RWPE2 (cell line): Measurements from ENCODE around the gene TENT5C.
A peak's percentile ranks its signal among the peaks of the same experiment; 100 is the strongest.

Source experiments
- ATAC-seq: fragments of 200-7000 bp; cut with Tn5 transposase; 3 replicates; pipeline ENCODE4 v1.9.1; 2021; ENCODE audit warnings: low read depth
- DNase-seq: peaks from one replicate; pipeline ENCODE4 v3.0.0-alpha.2; 2020; ENCODE audit warnings: low spot score
- H3K27ac ChIP-seq: fragments of 450-650 bp; 2 replicates; pipeline ENCODE4 v1.5.1; 2017; ENCODE audit warnings: mild to moderate bottlenecking; ENCODE audit not compliant: poor library complexity, severe bottlenecking
- H3K27me3 ChIP-seq: fragments of 250-450 bp; sonication (Bioruptor Pico); 2 replicates; pipeline ENCODE4 v1.5.1; 2021; ENCODE audit warnings: mild to moderate bottlenecking, moderate library complexity; ENCODE audit not compliant: insufficient read depth, poor library complexity, severe bottlenecking
- H3K36me3 ChIP-seq: fragments of 250-450 bp; sonication (Bioruptor Pico); 2 replicates; pipeline ENCODE4 v1.5.1; 2020; ENCODE audit warnings: low read depth, mild to moderate bottlenecking, moderate library complexity
- H3K4me1 ChIP-seq: fragments of 250-450 bp; sonication (Bioruptor Pico); 2 replicates; pipeline ENCODE4 v1.5.1; 2021; ENCODE audit warnings: mild to moderate bottlenecking, moderate library complexity; ENCODE audit not compliant: insufficient read depth, poor library complexity, severe bottlenecking
- H3K4me3 ChIP-seq: fragments of 250-450 bp; sonication (Bioruptor Pico); 2 replicates; pipeline ENCODE4 v1.5.1; 2021; ENCODE audit warnings: mild to moderate bottlenecking, moderate library complexity; ENCODE audit not compliant: severe bottlenecking
- H3K9me3 ChIP-seq: fragments of 250-450 bp; sonication (Bioruptor Pico); 2 replicates; pipeline ENCODE4 v1.5.1; 2021; ENCODE audit warnings: mild to moderate bottlenecking, moderate library complexity; ENCODE audit not compliant: severe bottlenecking
- TF ChIP-seq, protein P1 (sequence below): fragments of 450-650 bp; IDR thresholded peaks from one replicate; pipeline ENCODE4 v1.5.1; 2017; ENCODE audit warnings: mild to moderate bottlenecking, moderate library complexity; ENCODE audit not compliant: poor library complexity, severe bottlenecking

The TENT5C gene

DNA sequence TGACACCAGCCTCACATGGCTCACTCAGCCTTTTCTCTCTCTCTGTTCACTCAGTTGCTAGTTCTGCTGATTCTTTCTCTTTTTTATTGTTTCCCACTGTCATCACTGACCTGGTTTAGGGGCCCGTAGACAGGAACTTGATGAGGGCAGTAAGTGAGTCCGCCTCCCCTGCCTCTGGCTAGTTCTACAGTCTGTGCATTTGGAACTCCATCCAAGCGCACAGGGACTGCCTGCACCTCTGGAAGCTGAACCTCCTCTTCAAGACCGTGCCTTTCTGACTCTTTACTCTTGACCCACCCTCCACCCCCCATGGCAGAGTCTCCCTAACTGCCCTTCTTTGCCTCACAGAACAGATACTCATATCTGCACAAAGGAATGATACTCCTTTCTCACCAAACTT lies 4.2 kb downstream of the TENT5C start:
- Histone ChIP-seq H3K27me3 (no peaks in the 10 kb centered on the region), H3K4me1 (peaks cover 3% of the 10 kb centered on the region), H3K36me3 (no peaks in the 10 kb centered on the region), H3K4me3 (no peak overlapping the region), H3K9me3 (no peaks in the 10 kb centered on the region), H3K27ac (no peak overlapping the region)
- ATAC-seq (no peak), DNase-seq (no peak)
- TF ChIP-seq, protein P1, sequence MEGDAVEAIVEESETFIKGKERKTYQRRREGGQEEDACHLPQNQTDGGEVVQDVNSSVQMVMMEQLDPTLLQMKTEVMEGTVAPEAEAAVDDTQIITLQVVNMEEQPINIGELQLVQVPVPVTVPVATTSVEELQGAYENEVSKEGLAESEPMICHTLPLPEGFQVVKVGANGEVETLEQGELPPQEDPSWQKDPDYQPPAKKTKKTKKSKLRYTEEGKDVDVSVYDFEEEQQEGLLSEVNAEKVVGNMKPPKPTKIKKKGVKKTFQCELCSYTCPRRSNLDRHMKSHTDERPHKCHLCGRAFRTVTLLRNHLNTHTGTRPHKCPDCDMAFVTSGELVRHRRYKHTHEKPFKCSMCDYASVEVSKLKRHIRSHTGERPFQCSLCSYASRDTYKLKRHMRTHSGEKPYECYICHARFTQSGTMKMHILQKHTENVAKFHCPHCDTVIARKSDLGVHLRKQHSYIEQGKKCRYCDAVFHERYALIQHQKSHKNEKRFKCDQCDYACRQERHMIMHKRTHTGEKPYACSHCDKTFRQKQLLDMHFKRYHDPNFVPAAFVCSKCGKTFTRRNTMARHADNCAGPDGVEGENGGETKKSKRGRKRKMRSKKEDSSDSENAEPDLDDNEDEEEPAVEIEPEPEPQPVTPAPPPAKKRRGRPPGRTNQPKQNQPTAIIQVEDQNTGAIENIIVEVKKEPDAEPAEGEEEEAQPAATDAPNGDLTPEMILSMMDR, result no peak

DNA sequence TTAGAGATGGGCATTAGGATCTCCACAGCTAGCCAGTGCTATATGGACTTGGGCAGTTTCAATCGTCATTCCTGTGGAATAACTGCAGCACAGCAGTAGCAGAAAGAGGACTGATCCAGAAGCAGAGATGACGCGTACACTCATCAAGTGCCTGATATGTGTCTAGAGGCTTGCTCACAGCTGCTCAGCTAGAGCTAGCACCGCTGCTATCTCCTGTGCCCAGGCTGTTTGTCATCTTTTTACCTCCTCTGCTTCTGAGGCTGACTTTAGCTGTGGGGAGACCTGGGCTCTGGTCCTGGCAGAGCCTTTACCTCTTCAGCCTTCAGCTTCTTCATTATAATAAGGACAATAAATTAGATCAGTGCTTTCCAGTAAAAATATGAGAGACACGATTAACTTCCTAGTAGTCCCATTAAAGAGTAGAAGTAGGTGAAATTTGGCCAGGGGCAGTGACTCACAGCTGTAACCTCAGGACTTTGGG lies 5.3 kb downstream of the TENT5C start:
- Histone ChIP-seq H3K4me3 (no peak overlapping the region), H3K4me1 (peaks cover 3% of the 10 kb centered on the region)
- no peak for ATAC-seq

DNA sequence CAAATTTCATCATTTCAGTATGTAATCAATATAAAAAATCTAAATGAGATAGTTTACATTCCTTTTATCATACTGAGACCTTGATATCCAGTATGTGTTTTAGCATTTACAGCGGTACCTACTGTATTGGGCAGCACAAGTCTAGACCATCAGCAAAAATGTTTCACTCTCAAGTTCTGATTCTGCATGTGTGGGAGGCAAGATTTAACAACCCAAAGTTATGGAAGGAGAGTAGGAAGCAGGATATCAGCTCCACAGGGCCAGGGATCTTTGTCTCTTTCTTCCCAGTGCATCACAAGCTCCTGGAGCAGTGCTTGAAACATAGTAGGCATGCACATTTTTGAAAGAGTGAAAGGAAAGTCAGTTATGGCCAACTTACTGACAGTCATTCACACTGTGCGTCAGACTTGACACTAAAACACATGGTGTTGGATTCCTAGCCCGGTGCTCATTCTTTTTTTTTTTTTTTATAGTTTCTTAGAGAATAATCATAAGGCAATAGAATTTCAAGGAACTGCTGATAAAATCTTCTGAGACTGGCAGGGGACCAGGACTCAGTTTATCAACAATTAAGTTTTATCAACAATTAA lies 6.1 kb downstream of the TENT5C start:
- H3K4me1 ChIP-seq, result peaks cover 3% of the 10 kb centered on the region
- DNase-seq, result no peak
- no peak overlapping the region for H3K27ac ChIP-seq
- no peaks in the 10 kb centered on the region for H3K27me3 ChIP-seq
- no peak for ATAC-seq
- no peak overlapping the region for H3K4me3 ChIP-seq
- H3K9me3 ChIP-seq, result no peaks in the 10 kb centered on the region
- TF ChIP-seq, protein P1, result no peak
- no peaks in the 10 kb centered on the region for H3K36me3 ChIP-seq

More for the DNA sequence above, 5.3 kb downstream of the TENT5C start:
- no peak for DNase-seq
- Histone ChIP-seq H3K9me3 (no peaks in the 10 kb centered on the region), H3K36me3 (no peaks in the 10 kb centered on the region), H3K27ac (no peak overlapping the region), H3K27me3 (no peaks in the 10 kb centered on the region)
- TF ChIP-seq, protein P1, result no peak

DNA sequence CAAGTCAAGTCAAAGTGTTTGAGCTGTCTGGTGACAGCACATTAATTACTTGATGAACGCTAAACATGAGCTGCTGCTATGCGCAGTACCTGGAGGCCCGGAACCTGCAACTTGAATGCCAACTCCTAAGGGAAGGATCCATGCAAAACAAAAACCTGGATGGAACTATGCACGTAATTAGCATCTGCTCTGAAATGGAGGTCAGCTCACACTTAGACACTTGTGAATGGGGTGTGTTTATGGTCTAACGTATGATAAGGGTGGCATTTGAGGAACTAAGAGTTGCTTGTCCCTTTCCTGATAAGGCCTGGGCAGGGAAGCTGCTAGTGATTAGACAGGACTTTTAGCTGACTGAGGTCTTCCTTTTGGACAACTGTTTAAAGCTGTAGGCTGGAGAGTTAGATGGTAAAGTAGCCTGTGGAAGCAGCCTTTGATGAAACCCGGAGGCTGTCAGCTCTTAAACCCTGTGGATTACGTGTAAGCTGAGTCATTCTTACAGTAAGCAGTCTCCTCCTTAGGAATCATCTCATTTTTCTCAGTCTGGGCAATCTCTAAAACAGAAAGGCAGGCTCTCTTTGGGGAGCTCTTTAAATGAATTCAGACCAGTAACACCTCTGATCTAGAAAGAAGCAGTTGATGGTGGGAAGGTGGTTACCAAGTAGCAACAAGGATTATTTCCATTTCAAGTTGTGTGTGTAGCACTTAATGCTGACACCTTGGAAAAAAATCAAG lies 6.8 kb downstream of the TENT5C start:
- H3K9me3 ChIP-seq, result no peaks in the 10 kb centered on the region
- H3K27me3 ChIP-seq, result peaks cover 1% of the 10 kb centered on the region
- no peak overlapping the region for H3K4me3 ChIP-seq
- TF ChIP-seq, protein P1, result no peak
- no peak overlapping the region for H3K27ac ChIP-seq
- DNase-seq, result no peak
- no peaks in the 10 kb centered on the region for H3K36me3 ChIP-seq
- peak; percentile 84 for ATAC-seq
- H3K4me1 ChIP-seq, result peaks cover 3% of the 10 kb centered on the region
